Neural crest cell (in vitro differentiated cells): ENCODE data around the gene FAM187B. TPM values are rescaled to one million over a fixed set of nuclear protein-coding genes. Genes with fewer than 3 reads are reported as not detected.

ENCODE experiments used
- DNase-seq: peaks from one replicate; pipeline ENCODE4 v3.0.0; 2021; ENCODE audit warnings: low read depth, mixed read lengths, low spot score
- H3K27ac Mint-ChIP-seq: one replicate; pipeline ENCODE4 v1.8.0; 2021; ENCODE audit warnings: mild to moderate bottlenecking, mixed read lengths; ENCODE audit not compliant: unreplicated experiment
- H3K27me3 Mint-ChIP-seq: 2 replicates; pipeline ENCODE4 v1.8.0; 2021; ENCODE audit warnings: low read depth, mild to moderate bottlenecking, mixed read lengths
- H3K36me3 Mint-ChIP-seq: 2 replicates; pipeline ENCODE4 v1.8.0; 2021; ENCODE audit warnings: low read depth, mild to moderate bottlenecking, mixed read lengths
- H3K4me1 Mint-ChIP-seq: 2 replicates; pipeline ENCODE4 v1.8.0; 2021; ENCODE audit warnings: mixed read lengths
- H3K4me3 Mint-ChIP-seq: one replicate; pipeline ENCODE4 v1.8.0; 2021; ENCODE audit warnings: mild to moderate bottlenecking, mixed read lengths
- H3K9me3 Mint-ChIP-seq: 2 replicates; pipeline ENCODE4 v1.8.0; 2021; ENCODE audit warnings: mixed read lengths
- CTCF ChIP-seq: fragments of 200-600 bp; sonication (generic); conservative IDR thresholded peaks from 2 replicates; pipeline ENCODE4 v1.5.0; 2021; ENCODE audit warnings: antibody characterized with exemption, mild to moderate bottlenecking
- total RNA-seq: library from RNA; stranded (reverse); gene quantifications from 2 replicates; pipeline ENCODE4 v1.2.1, GENCODE V29; 2021

FAM187B gene
- total RNA-seq, 1 donor from 2014 or later: not detected

- H3K27ac Mint-ChIP-seq: no peak overlapping the region
- peaks cover 16% of the 10 kb centered on the region for H3K4me1 Mint-ChIP-seq
- H3K9me3 Mint-ChIP-seq: no peaks in the 10 kb centered on the region
- no peaks in the 10 kb centered on the region for H3K36me3 Mint-ChIP-seq
- DNase-seq: no peak
- H3K4me3 Mint-ChIP-seq: no peak overlapping the region
- H3K27me3 Mint-ChIP-seq: peaks cover 11% of the 10 kb centered on the region
- no peak for TF ChIP-seq CTCF
Observed at GRCh38 chr19:35256566-35256965, 28.0 kb upstream of the FAM187B start.

GRCh38 chr19:35254341-35255297 lies 26.1 kb upstream of the FAM187B start:
- TF ChIP-seq CTCF: no peak
- Mint-ChIP-seq H3K27me3 (peaks cover 25% of the 10 kb centered on the region), H3K4me3 (no peak overlapping the region), H3K27ac (no peak overlapping the region), H3K36me3 (peaks cover under 1% of the 10 kb centered on the region), H3K9me3 (no peaks in the 10 kb centered on the region), H3K4me1 (peaks cover 17% of the 10 kb centered on the region)
- no peak for DNase-seq

GRCh38 chr19:35253316-35254286 lies 25.1 kb upstream of the FAM187B start:
- H3K27ac Mint-ChIP-seq: no peak overlapping the region
- H3K9me3 Mint-ChIP-seq: no peaks in the 10 kb centered on the region
- no peak overlapping the region for H3K4me3 Mint-ChIP-seq
- H3K4me1 Mint-ChIP-seq: peaks cover 21% of the 10 kb centered on the region
- no peak for TF ChIP-seq CTCF
- peaks cover 36% of the 10 kb centered on the region for H3K27me3 Mint-ChIP-seq
- DNase-seq: no peak
- H3K36me3 Mint-ChIP-seq: peaks cover 2% of the 10 kb centered on the region

GRCh38 chr19:35251456-35251855 lies 22.9 kb upstream of the FAM187B start:
- Mint-ChIP-seq H3K4me3 (no peak overlapping the region), H3K4me1 (peaks cover 24% of the 10 kb centered on the region), H3K27ac (no peak overlapping the region), H3K36me3 (peaks cover 2% of the 10 kb centered on the region), H3K9me3 (no peaks in the 10 kb centered on the region), H3K27me3 (peaks cover 57% of the 10 kb centered on the region)
- no peak for TF ChIP-seq CTCF
- no peak for DNase-seq
